ENCODE measurements around the gene CTDSP2.

Gene CTDSP2

DNA sequence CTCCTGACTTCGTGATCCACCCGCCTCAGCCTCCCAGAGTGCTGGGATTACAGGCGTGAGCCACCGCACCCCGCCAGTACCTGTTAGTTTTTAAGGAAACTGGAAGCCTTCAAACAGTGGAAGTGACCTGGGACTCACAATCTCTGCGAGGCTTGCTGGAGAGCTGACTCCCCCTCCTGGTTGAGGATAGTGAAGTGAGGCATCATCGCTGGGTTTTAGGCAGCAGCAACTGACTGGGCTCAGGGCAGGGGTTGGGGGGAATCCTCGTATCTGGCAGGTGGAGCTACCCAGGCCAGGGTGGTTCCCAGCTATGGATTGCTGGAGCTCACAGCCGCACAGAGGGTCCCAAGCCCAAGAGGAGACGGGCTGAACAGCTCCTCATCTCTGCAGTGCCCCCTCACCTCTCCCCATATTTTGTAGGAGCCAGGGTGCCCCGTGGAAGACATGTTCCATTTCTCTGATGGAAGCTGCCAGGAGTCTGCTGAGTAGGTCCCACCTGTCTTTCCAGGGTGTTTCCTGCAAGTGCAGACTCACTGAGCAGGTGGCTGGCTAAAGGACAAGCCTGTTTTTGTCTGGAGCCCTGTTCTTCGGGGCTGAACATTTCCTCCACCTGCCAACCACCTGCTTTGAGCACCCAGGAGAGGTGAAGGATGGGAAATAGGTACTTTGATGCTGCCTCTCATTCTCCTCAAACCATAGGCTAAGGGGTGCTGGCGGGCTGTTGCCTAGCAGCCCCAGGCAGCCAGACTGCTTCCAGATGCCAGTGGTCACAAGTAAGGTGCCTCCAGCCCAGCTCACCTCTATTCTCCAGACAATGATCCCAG, 31.1 kb downstream of the CTDSP2 start:
- TF ChIP-seq, protein P1, sequence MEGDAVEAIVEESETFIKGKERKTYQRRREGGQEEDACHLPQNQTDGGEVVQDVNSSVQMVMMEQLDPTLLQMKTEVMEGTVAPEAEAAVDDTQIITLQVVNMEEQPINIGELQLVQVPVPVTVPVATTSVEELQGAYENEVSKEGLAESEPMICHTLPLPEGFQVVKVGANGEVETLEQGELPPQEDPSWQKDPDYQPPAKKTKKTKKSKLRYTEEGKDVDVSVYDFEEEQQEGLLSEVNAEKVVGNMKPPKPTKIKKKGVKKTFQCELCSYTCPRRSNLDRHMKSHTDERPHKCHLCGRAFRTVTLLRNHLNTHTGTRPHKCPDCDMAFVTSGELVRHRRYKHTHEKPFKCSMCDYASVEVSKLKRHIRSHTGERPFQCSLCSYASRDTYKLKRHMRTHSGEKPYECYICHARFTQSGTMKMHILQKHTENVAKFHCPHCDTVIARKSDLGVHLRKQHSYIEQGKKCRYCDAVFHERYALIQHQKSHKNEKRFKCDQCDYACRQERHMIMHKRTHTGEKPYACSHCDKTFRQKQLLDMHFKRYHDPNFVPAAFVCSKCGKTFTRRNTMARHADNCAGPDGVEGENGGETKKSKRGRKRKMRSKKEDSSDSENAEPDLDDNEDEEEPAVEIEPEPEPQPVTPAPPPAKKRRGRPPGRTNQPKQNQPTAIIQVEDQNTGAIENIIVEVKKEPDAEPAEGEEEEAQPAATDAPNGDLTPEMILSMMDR (IDR thresholded peaks at IDR 0.05; ENCODE audit: low read depth, low read length) = no peak
- H3K4me3 ChIP-seq (ENCODE audit: low read depth, low read length) = no peak overlapping the region

- H3K4me3 ChIP-seq (ENCODE audit: low read depth, low read length) = no peak overlapping the region
- TF ChIP-seq, protein P1 (IDR thresholded peaks at IDR 0.05; ENCODE audit: low read depth, low read length) = no peak
Measured at GRCh38 chr12:57813971-57814772, 32.4 kb downstream of the CTDSP2 start.

GRCh38 chr12:57813111-57813970, 33.2 kb downstream of the CTDSP2 start:
- H3K4me3 ChIP-seq (ENCODE audit: low read depth, low read length) = no peak overlapping the region
- TF ChIP-seq, protein P1 (IDR thresholded peaks at IDR 0.05; ENCODE audit: low read depth, low read length) = no peak

GRCh38 chr12:57811028-57811755, 35.3 kb downstream of the CTDSP2 start:
- H3K4me3 ChIP-seq (ENCODE audit: low read depth, low read length) = no peak overlapping the region
- TF ChIP-seq, protein P1 (IDR thresholded peaks at IDR 0.05; ENCODE audit: low read depth, low read length) = no peak

- no peak overlapping the region for H3K4me3 ChIP-seq (ENCODE audit: low read depth, low read length)
- TF ChIP-seq, protein P1 (IDR thresholded peaks at IDR 0.05; ENCODE audit: low read depth, low read length) = no peak
Measured at GRCh38 chr12:57810450-57810849, 36.1 kb downstream of the CTDSP2 start.

GRCh38 chr12:57809425-57809824, 37.1 kb downstream of the CTDSP2 start:
- no peak overlapping the region for H3K4me3 ChIP-seq (ENCODE audit: low read depth, low read length)
- TF ChIP-seq, protein P1 (IDR thresholded peaks at IDR 0.05; ENCODE audit: low read depth, low read length) = no peak
